HEK293 (cell line): ENCODE data around the gene CDPF1.

Experiments used
- CTCF ChIA-PET: fragments of 350-600 bp; formaldehyde crosslinking; extraction: SDS; loops from one replicate; lab custom pipeline; 2021; ENCODE audit warnings: antibody characterized with exemption; lab: Yijun Ruan, JAX
- POLR2A ChIA-PET: fragments of 300-600 bp; formaldehyde crosslinking; extraction: SDS; loops from one replicate; lab custom pipeline; 2020; ENCODE audit warnings: antibody characterized with exemption, inconsistent platforms; lab: Yijun Ruan, JAX
- H3K27ac ChIP-seq: fragments of 200-500 bp; sonication (Bioruptor generic); 2 replicates; pipeline ENCODE4 v1.5.1; 2014; ENCODE audit warnings: low read depth, low read length, control low read depth, inconsistent platforms; ENCODE audit errors: extremely low read depth
- H3K36me3 ChIP-seq, 2 experiments: fragments of 200-500 bp in 1 of 2; sonication (Bioruptor generic) in 1 of 2; 1 replicate in 1 of 2; 2 replicates in 1 of 2; pipeline ENCODE4 v1.5.1; 2014 to 2017; ENCODE audit warnings: inconsistent platforms in 2 of 2, low read length in 2 of 2; ENCODE audit not compliant: control insufficient read depth in 2 of 2, insufficient read depth in 1 of 2
- H3K4me1 ChIP-seq: fragments of 200-500 bp; sonication (Bioruptor generic); 2 replicates; pipeline ENCODE4 v1.5.1; 2014; ENCODE audit warnings: mild to moderate bottlenecking, low read length, inconsistent platforms; ENCODE audit not compliant: control insufficient read depth, insufficient read depth
- H3K4me3 ChIP-seq: 2 replicates; pipeline ENCODE4 v1.5.1; 2011; ENCODE audit warnings: low read depth, mild to moderate bottlenecking, control low read depth, low read length, moderate library complexity
- H3K9me3 ChIP-seq: fragments of 200-500 bp; sonication (Bioruptor generic); 2 replicates; pipeline ENCODE4 v1.5.1; 2014; ENCODE audit warnings: low read depth, low read length, inconsistent platforms; ENCODE audit not compliant: control insufficient read depth, insufficient read depth
- BCL11A ChIP-seq: fragments of 450-650 bp; formaldehyde crosslinking; IDR thresholded peaks from 2 replicates; pipeline ENCODE4 v1.5.1; 2016; ENCODE audit warnings: low read depth, missing biosample characterization, missing genetic modification characterization
- MZF1 ChIP-seq: fragments of 450-650 bp; formaldehyde crosslinking; IDR thresholded peaks from 2 replicates; pipeline ENCODE4 v1.5.1; 2017; ENCODE audit warnings: missing biosample characterization, missing genetic modification characterization, borderline replicate concordance
- ZNF280C ChIP-seq: fragments of 450-650 bp; formaldehyde crosslinking; IDR thresholded peaks from 2 replicates; pipeline ENCODE4 v1.5.1; 2016; ENCODE audit warnings: missing biosample characterization, missing genetic modification characterization
- ZNF311 ChIP-seq: fragments of 450-650 bp; formaldehyde crosslinking; IDR thresholded peaks from 2 replicates; pipeline ENCODE4 v1.5.1; 2017; ENCODE audit warnings: missing biosample characterization, missing genetic modification characterization, borderline replicate concordance
- ZNF37A ChIP-seq: fragments of 450-650 bp; IDR thresholded peaks from 2 replicates; pipeline ENCODE4 v1.5.1; 2018; ENCODE audit warnings: missing biosample characterization, missing genetic modification characterization
- ZNF529 ChIP-seq: fragments of 450-650 bp; formaldehyde crosslinking; IDR thresholded peaks from 2 replicates; pipeline ENCODE4 v1.5.1; 2017; ENCODE audit warnings: missing genetic modification characterization, missing biosample characterization; ENCODE audit not compliant: insufficient replicate concordance
- ZNF843 ChIP-seq: fragments of 450-650 bp; formaldehyde crosslinking; IDR thresholded peaks from 2 replicates; pipeline ENCODE4 v1.5.1; 2016; ENCODE audit warnings: missing biosample characterization, missing genetic modification characterization
- ZSCAN30 ChIP-seq: fragments of 450-650 bp; IDR thresholded peaks from 2 replicates; pipeline ENCODE4 v1.5.1; 2018; ENCODE audit warnings: missing biosample characterization, mild to moderate bottlenecking, missing genetic modification characterization, moderate library complexity
- TF ChIP-seq, protein P1 (sequence below): fragments of 450-650 bp; formaldehyde crosslinking; IDR thresholded peaks from 2 replicates; pipeline ENCODE4 v1.5.1; 2016; ENCODE audit warnings: missing biosample characterization, missing genetic modification characterization
- TF ChIP-seq, protein P2 (sequence below): fragments of 450-650 bp; formaldehyde crosslinking; IDR thresholded peaks from 2 replicates; pipeline ENCODE4 v1.5.1; 2016; ENCODE audit warnings: missing biosample characterization, missing genetic modification characterization

Gene CDPF1

DNA sequence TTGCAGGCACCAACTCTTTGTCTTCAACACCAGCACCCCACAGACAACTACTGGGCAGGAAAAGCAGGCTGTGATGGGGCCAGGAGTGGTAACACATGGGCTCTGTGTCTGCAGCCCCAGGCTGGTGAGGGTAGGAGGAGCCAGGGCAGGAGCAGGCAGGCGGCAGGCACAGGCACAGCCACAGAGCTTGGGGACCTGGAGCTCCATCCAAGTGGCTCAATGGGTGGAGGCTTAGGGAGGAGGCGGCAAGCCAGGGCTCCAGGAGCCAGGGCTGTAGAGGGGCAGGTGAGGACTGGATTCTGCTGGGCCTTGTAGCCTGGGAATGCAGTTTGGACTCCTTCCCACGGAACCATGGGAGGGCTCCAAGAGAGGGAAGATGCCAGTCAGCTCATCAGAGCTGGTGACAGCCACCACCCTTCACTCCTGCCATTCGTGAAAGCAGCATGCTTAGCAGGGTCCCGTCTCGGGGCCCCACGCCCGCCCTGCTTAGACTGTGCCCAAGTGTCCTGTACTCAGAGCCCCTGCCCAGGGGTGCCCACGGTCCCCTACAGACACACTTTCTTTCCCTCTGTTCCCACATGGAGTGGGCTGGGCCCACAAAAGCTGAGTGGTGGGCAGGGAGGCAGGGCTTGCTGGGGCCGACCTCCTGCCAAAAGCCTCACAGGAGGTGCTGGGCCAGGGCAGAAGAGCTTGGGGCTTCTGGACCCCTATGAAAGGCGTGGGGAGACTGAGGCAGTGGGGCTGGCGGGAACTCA lies 30.1 kb upstream of the CDPF1 start:
- H3K36me3 ChIP-seq = peaks cover 20 to 95% of the 10 kb centered on the region in 2 experiments

More for the DNA sequence above, 30.1 kb upstream of the CDPF1 start:
- Histone ChIP-seq H3K27ac (no peak overlapping the region), H3K9me3 (no peaks in the 10 kb centered on the region)
- CTCF ChIA-PET = interaction anchor here (0.6 to 1.7 kb wide), 3 partner anchors 158 to 286 kb away, joined by 4 to 7 read pairs (median 4); no protein-coding TSS in a partner anchor
- TF ChIP-seq ZNF37A (tag by site-specific recombination) (no peak), ZNF529 (no peak), BCL11A (tag by site-specific recombination) (no peak), MZF1 (no peak), ZNF843 (no peak), ZNF280C (tag by site-specific recombination) (no peak), ZSCAN30 (tag by site-specific recombination) (no peak), ZNF311 (no peak)
- TF ChIP-seq, protein P1, sequence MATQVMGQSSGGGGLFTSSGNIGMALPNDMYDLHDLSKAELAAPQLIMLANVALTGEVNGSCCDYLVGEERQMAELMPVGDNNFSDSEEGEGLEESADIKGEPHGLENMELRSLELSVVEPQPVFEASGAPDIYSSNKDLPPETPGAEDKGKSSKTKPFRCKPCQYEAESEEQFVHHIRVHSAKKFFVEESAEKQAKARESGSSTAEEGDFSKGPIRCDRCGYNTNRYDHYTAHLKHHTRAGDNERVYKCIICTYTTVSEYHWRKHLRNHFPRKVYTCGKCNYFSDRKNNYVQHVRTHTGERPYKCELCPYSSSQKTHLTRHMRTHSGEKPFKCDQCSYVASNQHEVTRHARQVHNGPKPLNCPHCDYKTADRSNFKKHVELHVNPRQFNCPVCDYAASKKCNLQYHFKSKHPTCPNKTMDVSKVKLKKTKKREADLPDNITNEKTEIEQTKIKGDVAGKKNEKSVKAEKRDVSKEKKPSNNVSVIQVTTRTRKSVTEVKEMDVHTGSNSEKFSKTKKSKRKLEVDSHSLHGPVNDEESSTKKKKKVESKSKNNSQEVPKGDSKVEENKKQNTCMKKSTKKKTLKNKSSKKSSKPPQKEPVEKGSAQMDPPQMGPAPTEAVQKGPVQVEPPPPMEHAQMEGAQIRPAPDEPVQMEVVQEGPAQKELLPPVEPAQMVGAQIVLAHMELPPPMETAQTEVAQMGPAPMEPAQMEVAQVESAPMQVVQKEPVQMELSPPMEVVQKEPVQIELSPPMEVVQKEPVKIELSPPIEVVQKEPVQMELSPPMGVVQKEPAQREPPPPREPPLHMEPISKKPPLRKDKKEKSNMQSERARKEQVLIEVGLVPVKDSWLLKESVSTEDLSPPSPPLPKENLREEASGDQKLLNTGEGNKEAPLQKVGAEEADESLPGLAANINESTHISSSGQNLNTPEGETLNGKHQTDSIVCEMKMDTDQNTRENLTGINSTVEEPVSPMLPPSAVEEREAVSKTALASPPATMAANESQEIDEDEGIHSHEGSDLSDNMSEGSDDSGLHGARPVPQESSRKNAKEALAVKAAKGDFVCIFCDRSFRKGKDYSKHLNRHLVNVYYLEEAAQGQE (tag by site-specific recombination) = no peak
- TF ChIP-seq, protein P2, sequence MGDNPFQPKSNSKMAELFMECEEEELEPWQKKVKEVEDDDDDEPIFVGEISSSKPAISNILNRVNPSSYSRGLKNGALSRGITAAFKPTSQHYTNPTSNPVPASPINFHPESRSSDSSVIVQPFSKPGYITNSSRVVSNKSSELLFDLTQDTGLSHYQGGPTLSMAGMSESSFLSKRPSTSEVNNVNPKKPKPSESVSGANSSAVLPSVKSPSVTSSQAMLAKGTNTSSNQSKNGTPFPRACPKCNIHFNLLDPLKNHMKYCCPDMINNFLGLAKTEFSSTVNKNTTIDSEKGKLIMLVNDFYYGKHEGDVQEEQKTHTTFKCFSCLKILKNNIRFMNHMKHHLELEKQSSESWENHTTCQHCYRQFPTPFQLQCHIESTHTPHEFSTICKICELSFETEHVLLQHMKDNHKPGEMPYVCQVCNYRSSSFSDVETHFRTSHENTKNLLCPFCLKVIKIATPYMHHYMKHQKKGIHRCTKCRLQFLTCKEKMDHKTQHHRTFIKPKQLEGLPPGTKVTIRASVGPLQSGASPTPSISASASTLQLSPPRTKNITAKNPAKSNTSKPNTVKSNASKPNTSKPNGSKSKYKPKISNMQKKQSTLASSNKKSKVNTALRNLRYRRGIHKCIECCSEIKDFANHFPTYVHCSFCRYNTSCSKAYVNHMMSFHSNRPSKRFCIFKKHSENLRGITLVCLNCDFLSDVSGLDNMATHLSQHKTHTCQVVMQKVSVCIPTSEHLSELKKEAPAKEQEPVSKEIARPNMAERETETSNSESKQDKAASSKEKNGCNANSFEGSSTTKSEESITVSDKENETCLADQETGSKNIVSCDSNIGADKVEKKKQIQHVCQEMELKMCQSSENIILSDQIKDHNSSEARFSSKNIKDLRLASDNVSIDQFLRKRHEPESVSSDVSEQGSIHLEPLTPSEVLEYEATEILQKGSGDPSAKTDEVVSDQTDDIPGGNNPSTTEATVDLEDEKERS = no peak
- TF ChIP-seq, all 188 proteins: peak for 0
- Histone ChIP-seq H3K4me1 (no peaks in the 10 kb centered on the region), H3K4me3 (no peak overlapping the region)
- POLR2A ChIA-PET = interaction anchor here (0.7 to 1.5 kb wide), 5 partner anchors 9 to 15 kb away, joined by 3 to 5 read pairs (median 3); no protein-coding TSS in a partner anchor
